ENCODE results near the gene MAN2B2. TPM values are rescaled to one million over a fixed set of nuclear protein-coding genes. Genes with fewer than 3 reads are reported as not detected.

Gene MAN2B2
- polyA plus RNA-seq, 1 donor (not counting 4 experiments of a cell fraction or from before 2014, with no cell fraction given), result 7.4 TPM

DNA sequence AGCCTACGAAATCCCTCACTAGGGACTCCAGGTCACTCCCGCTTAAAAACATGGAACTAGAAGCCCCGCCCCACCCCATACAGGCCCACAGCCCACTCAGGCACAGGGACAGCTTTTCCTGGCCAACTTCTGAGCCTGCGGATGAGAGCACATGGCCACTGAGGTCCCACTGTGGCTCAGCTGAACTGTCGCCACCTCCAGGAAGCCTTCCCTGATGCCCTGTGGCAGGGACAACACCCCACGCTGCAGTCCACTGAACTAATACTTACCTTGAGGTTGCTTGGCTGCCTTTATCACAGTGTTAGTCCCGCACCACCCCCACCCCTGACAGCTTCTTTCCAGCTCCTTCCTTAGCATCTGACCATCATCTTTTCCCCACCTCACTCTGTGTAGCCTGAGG, 39.3 kb upstream of the MAN2B2 start:
- FAIRE-seq (no peak), DNase-seq (ENCODE audit: low read depth, low spot score) (no peak)
- Histone ChIP-seq H3K27ac (ENCODE audit: control insufficient read depth, insufficient read depth, low read length) (no peak overlapping the region), H3K9me1 (ENCODE audit: control insufficient read depth, extremely low read depth, insufficient read depth, low read length) (no peaks in the 10 kb centered on the region), H4K20me1 (ENCODE audit: control insufficient read depth, extremely low read depth, insufficient read depth, low read length) (no peaks in the 10 kb centered on the region), H3K79me2 (ENCODE audit: control insufficient read depth, insufficient read depth, low read length) (no peaks in the 10 kb centered on the region), H3K9ac (ENCODE audit: control insufficient read depth, extremely low read depth, insufficient read depth, low read length) (no peak overlapping the region), H3K4me3 (ENCODE audit: control insufficient read depth in 2 of 3, extremely low read depth in 1 of 3, insufficient read depth in 2 of 3, low read depth in 1 of 3, low read length in 3 of 3) (no peak overlapping the region), H2AFZ (ENCODE audit: control insufficient read depth, low read length) (no peak overlapping the region), H3K27me3 (ENCODE audit: control insufficient read depth, extremely low read depth, insufficient read depth, low read length) (no peaks in the 10 kb centered on the region), H3K9me3 (ENCODE audit: control insufficient read depth, low read depth, low read length) (no peaks in the 10 kb centered on the region), H3K36me3 (ENCODE audit: control insufficient read depth in 2 of 2, extremely low read depth in 1 of 2, insufficient read depth in 2 of 2, low read length in 2 of 2) (no peaks in the 10 kb centered on the region), H3K4me2 (ENCODE audit: control insufficient read depth, extremely low read depth, insufficient read depth, low read depth, low read length) (no peak overlapping the region), H3K4me1 (ENCODE audit: control insufficient read depth, extremely low read depth, insufficient read depth, low read length) (no peaks in the 10 kb centered on the region)
- dilution Hi-C loops (cut with MboI; ENCODE audit: extremely low pct_ligation_motif_present, low sequenced_read_pairs), result no loop called here
- TF ChIP-seq, protein P1, sequence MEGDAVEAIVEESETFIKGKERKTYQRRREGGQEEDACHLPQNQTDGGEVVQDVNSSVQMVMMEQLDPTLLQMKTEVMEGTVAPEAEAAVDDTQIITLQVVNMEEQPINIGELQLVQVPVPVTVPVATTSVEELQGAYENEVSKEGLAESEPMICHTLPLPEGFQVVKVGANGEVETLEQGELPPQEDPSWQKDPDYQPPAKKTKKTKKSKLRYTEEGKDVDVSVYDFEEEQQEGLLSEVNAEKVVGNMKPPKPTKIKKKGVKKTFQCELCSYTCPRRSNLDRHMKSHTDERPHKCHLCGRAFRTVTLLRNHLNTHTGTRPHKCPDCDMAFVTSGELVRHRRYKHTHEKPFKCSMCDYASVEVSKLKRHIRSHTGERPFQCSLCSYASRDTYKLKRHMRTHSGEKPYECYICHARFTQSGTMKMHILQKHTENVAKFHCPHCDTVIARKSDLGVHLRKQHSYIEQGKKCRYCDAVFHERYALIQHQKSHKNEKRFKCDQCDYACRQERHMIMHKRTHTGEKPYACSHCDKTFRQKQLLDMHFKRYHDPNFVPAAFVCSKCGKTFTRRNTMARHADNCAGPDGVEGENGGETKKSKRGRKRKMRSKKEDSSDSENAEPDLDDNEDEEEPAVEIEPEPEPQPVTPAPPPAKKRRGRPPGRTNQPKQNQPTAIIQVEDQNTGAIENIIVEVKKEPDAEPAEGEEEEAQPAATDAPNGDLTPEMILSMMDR (optimal IDR thresholded peaks at IDR 0.05 in 1 of 3, IDR thresholded peaks at IDR 0.05 in 1 of 3, conservative IDR thresholded peaks at IDR 0.05 in 1 of 3; ENCODE audit: extremely low read depth in 1 of 3, insufficient read depth in 2 of 3, low read length in 3 of 3), result no peak
- no peak for TF ChIP-seq EZH2 (IDR thresholded peaks at IDR 0.05; ENCODE audit: low read length)

DNA sequence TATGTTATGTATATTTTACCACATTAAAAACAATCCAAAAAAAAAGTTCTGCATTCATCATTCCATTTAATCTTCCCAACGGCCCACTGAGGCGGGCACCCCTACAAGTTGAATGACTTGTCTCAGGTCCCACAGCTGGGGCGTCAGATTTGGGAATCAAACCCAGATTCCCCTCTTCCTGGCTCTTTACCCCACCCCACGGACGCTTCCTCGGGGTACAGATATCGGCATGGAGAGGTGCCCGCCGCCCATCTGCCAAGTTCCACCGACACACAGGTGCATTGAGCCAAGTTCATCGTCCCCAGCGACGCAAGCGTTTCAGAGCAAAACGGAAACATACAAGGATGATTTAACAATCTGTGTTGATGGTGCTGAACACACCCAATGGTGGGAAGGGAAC, 36.9 kb upstream of the MAN2B2 start:
- Histone ChIP-seq H2AFZ (ENCODE audit: control insufficient read depth, low read length) (no peak overlapping the region), H3K9me3 (ENCODE audit: control insufficient read depth, low read depth, low read length) (no peaks in the 10 kb centered on the region), H3K4me2 (ENCODE audit: control insufficient read depth, extremely low read depth, insufficient read depth, low read depth, low read length) (no peak overlapping the region), H3K4me1 (ENCODE audit: control insufficient read depth, extremely low read depth, insufficient read depth, low read length) (no peaks in the 10 kb centered on the region), H4K20me1 (ENCODE audit: control insufficient read depth, extremely low read depth, insufficient read depth, low read length) (no peaks in the 10 kb centered on the region), H3K4me3 (ENCODE audit: control insufficient read depth in 2 of 3, extremely low read depth in 1 of 3, insufficient read depth in 2 of 3, low read depth in 1 of 3, low read length in 3 of 3) (no peak overlapping the region), H3K36me3 (ENCODE audit: control insufficient read depth in 2 of 2, extremely low read depth in 1 of 2, insufficient read depth in 2 of 2, low read length in 2 of 2) (no peaks in the 10 kb centered on the region), H3K27ac (ENCODE audit: control insufficient read depth, insufficient read depth, low read length) (no peak overlapping the region), H3K9me1 (ENCODE audit: control insufficient read depth, extremely low read depth, insufficient read depth, low read length) (no peaks in the 10 kb centered on the region), H3K79me2 (ENCODE audit: control insufficient read depth, insufficient read depth, low read length) (no peaks in the 10 kb centered on the region), H3K27me3 (ENCODE audit: control insufficient read depth, extremely low read depth, insufficient read depth, low read length) (no peaks in the 10 kb centered on the region), H3K9ac (ENCODE audit: control insufficient read depth, extremely low read depth, insufficient read depth, low read length) (no peak overlapping the region)
- dilution Hi-C loops (cut with MboI; ENCODE audit: extremely low pct_ligation_motif_present, low sequenced_read_pairs), result no loop called here
- FAIRE-seq (no peak), DNase-seq (ENCODE audit: low read depth, low spot score) (no peak)
- TF ChIP-seq, protein P1 (optimal IDR thresholded peaks at IDR 0.05 in 1 of 3, IDR thresholded peaks at IDR 0.05 in 1 of 3, conservative IDR thresholded peaks at IDR 0.05 in 1 of 3; ENCODE audit: extremely low read depth in 1 of 3, insufficient read depth in 2 of 3, low read length in 3 of 3), result no peak
- no peak for TF ChIP-seq EZH2 (IDR thresholded peaks at IDR 0.05; ENCODE audit: low read length)
